ENCODE measurements around the gene JARID2.

DNA sequence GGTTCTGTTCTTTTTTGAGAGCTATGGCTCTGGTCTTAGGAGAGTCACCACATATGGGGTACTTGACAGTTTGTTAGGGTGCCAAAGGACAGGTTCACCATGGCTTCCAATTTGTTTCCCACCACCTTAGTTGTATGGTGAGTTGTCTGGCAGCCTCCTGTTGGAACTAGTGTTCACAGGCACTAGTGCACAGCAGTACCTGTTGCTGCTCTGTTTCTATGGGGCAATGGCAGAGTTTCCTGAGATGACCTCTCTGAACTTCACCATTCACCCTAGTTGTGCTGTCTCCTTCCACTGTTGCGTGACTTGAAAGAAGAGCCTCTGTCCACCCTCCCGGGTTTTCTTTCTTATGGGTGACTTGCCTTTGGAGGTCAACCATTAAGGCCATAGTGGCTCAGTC lies 129.1 kb downstream of the JARID2 start:
- TF ChIP-seq POLR2AphosphoS5 (IDR thresholded peaks at IDR 0.05; ENCODE audit: low read depth, low read length) (no peak), TAF1 (IDR thresholded peaks at IDR 0.05; ENCODE audit: borderline replicate concordance, low read depth, low read length) (no peak), RAD21 (IDR thresholded peaks at IDR 0.05; ENCODE audit: low read length) (no peak), MXI1 (IDR thresholded peaks at IDR 0.05; ENCODE audit: low read depth, low read length) (no peak), SIN3A (IDR thresholded peaks at IDR 0.05; ENCODE audit: borderline replicate concordance, low read depth, low read length) (no peak), ELF1 (IDR thresholded peaks at IDR 0.05) (no peak), REST (IDR thresholded peaks at IDR 0.05; ENCODE audit: low read depth, low read length) (no peak), FOXJ3 (CRISPR knock-in tag; IDR thresholded peaks at IDR 0.05) (no peak), MAX (IDR thresholded peaks at IDR 0.05; ENCODE audit: low read depth) (no peak), SMC3 (IDR thresholded peaks at IDR 0.05; ENCODE audit: low read depth, low read length) (no peak), TCF12 (IDR thresholded peaks at IDR 0.05) (no peak), GATA2 (CRISPR knock-in tag; IDR thresholded peaks at IDR 0.05) (no peak), USF1 (IDR thresholded peaks at IDR 0.05; ENCODE audit: borderline replicate concordance, low read depth) (no peak)
- TF ChIP-seq, protein P1, sequence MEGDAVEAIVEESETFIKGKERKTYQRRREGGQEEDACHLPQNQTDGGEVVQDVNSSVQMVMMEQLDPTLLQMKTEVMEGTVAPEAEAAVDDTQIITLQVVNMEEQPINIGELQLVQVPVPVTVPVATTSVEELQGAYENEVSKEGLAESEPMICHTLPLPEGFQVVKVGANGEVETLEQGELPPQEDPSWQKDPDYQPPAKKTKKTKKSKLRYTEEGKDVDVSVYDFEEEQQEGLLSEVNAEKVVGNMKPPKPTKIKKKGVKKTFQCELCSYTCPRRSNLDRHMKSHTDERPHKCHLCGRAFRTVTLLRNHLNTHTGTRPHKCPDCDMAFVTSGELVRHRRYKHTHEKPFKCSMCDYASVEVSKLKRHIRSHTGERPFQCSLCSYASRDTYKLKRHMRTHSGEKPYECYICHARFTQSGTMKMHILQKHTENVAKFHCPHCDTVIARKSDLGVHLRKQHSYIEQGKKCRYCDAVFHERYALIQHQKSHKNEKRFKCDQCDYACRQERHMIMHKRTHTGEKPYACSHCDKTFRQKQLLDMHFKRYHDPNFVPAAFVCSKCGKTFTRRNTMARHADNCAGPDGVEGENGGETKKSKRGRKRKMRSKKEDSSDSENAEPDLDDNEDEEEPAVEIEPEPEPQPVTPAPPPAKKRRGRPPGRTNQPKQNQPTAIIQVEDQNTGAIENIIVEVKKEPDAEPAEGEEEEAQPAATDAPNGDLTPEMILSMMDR (IDR thresholded peaks at IDR 0.05): no peak

Measured in SK-N-SH (cell line).